LNCAP (cell line): ENCODE data around the gene TMEM41A.

ENCODE experiments used
- TF ChIP-seq, protein P1 (sequence below): fragments of 450-650 bp; IDR thresholded peaks from 2 replicates; pipeline ENCODE4 v1.5.1; 2017; ENCODE audit warnings: mild to moderate bottlenecking

Gene TMEM41A

GRCh38 chr3:185498503-185499396 lies at the start of gene TMEM41A:
TMEM41A (minus strand) TSS chr3:185499035; CDS start chr3:185498961, 74 bp downstream.
- TF ChIP-seq, protein P1, sequence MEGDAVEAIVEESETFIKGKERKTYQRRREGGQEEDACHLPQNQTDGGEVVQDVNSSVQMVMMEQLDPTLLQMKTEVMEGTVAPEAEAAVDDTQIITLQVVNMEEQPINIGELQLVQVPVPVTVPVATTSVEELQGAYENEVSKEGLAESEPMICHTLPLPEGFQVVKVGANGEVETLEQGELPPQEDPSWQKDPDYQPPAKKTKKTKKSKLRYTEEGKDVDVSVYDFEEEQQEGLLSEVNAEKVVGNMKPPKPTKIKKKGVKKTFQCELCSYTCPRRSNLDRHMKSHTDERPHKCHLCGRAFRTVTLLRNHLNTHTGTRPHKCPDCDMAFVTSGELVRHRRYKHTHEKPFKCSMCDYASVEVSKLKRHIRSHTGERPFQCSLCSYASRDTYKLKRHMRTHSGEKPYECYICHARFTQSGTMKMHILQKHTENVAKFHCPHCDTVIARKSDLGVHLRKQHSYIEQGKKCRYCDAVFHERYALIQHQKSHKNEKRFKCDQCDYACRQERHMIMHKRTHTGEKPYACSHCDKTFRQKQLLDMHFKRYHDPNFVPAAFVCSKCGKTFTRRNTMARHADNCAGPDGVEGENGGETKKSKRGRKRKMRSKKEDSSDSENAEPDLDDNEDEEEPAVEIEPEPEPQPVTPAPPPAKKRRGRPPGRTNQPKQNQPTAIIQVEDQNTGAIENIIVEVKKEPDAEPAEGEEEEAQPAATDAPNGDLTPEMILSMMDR, result no peak

- TF ChIP-seq, protein P1, result no peak
Observed at GRCh38 chr3:185540695-185541094, 41.9 kb upstream of the TMEM41A start.

- TF ChIP-seq, protein P1, result no peak
Observed at GRCh38 chr3:185539934-185540333, 41.1 kb upstream of the TMEM41A start.

DNA sequence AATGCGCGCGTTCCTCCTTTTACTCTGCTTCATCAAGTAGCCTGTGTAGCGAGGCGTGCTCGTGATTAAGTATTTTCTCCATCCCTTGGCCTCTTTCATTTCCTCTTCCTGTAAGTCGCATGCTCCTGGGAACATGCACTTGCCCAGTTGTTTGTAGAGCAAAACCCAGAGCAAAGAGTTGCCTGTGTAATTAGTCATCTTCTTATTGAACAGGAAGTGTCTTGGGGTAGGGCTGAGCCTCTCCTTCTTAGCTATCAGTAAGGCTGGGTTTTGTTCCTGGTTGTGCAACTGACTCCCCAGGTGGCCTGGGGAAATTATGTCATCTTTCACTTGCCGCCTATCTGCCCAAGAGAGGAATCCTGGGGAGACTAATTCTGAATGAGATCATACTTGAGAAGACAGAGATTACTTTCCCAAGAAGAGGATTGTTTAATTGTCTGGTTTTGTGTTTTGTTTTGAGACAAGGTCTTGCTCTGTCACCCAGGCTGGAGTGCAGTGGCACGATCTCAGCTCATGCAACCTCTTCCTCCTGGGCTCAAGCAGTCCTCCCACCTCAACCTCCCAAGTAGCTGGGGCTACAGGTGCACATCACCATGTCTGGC lies 38.6 kb upstream of the TMEM41A start:
- TF ChIP-seq, protein P1, result no peak

DNA sequence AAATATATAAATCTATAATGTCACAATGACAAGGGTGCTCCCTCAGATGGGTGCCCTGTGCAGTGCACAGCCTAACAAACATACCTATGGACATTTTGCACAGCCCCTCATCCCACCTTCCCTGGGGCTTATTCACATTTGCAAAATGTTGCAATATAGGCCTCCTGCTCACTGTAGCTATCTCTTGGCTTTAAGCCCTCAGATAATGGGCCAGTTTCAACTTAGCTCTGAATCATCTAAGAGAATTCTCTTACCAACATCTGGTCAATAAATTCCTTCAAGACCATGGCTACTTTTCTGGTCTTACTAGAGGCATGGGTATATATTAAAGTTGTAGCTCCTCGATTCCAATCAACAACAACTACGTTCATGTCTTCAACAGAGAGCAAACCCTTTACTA lies 35.7 kb upstream of the TMEM41A start:
- TF ChIP-seq, protein P1, result no peak

DNA sequence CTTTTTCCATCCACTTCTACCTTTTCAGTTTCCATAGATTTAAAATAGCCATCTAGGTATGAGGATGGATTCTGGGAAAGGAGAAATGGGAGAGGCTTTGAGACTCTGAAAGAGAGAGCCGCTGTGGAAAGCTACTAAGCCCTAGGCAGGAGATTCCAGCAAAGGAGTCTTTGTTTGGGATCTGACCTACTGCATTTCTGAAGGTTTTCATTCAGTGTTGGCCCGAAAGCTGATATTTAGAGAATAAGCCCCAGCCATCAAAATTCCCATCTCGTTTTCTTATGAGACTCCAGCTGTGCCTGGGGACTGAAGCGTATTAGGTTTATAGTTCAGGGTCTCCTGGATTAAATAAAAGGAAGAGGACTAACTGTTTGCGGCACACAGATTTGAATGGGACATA lies 34.1 kb upstream of the TMEM41A start:
- TF ChIP-seq, protein P1, result no peak

- TF ChIP-seq, protein P1, result no peak
Observed at GRCh38 chr3:185530856-185531255, 32.0 kb upstream of the TMEM41A start.
